Inferior parietal cortex (tissue), 1 donor: ENCODE measurements around the gene OGFOD2.

Experiments used
- DNase-seq: peaks from one replicate; pipeline ENCODE4 v3.0.0-alpha.2; 2016; ENCODE audit errors: extremely low spot score

OGFOD2 gene

DNA sequence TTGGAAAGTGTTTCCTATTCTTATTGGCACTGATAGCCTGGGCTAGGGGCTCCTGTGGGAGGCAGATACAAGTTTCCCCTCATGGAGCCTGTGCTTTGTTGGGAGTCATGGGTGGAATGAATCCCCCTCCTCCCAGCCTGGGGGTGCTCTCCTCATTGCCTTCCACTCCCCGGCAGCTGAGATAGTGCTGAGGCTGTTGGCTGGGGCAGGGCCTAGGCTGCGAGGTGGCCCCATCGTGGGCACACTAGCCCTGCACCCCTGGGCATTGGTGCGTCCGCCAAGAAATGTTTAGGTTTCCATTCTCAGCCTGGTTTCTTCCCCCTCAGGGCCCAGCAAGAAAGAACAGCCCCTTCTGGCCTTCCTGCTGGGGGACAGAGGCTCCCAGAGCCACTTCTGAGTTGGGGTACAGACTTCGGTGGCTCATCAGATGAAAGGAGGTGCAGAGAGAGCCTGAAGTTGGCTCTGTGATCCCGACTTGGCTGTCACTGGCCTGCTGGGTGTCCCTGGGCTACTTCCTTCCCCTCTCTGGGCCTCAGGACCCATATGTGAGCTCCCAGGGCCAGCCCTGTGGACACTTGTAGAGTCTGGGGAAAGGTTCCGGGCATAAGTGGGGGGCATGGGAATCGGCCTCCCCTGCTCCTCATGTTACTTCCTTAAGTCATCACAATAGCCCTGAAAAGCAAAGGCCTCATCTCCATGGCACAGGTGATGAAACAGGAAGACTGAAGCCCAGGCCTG is 2.8 kb downstream of the OGFOD2 start:
- no peak for DNase-seq

DNA sequence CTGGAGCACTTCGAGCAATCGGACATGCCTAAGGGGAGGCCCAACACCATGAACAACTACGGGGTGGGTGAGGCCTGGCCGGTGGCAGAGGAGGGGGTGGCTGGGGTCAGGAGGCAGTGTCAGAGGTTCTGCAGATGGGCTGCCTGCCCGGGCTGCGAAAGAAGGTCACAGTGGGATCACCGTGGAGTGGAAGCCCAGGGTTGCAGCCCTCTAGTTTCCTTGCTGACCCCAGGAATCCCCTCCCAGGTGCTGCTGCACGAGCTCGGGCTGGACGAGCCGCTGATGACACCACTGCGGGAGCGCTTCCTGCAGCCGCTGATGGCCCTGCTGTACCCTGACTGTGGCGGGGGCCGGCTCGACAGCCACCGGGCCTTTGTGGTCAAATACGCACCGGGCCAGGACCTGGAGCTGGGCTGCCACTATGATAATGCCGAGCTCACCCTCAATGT is 3.5 kb downstream of the OGFOD2 start:
- DNase-seq, result no peak

DNA sequence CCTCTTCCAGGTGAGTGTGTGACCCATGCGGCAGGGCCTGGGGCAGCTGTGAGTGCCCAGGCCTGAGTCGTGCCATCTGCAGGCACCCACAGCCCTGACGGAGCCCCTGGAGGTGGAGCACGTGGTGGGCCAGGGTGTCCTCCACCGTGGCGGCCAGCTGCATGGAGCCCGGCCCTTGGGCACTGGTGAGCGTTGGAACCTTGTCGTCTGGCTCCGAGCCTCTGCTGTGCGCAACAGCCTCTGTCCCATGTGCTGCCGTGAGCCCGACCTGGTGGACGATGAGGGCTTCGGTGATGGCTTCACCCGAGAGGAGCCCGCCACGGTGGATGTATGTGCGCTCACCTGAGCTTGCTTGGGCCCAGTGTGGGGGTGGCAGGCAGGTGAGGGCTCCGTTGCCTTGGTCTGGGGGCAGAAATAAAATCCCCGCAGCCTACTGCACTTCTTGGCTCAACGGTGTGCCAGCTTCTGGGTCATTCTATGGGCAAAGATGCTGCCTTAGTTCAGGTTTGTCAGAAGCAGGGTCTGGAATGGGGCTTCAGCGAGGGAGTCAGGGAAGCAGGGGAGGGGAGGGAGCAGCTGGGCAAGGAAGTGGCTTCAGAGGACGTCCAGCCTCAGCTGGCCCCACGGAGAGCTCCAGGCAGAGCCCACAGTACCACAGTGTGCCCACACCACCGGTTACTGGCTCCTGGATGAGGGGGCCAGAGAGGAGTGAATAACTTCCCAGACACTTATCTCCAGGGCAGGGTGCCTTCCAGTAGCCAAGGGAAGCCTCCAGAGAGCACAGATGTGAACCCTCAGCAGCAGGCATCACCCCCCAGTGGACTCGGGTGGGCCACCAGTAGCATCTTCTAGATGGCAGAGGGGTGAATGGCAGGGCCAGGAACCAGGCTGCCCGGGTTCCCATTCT is 4.2 kb downstream of the OGFOD2 start:
- DNase-seq, result no peak

DNA sequence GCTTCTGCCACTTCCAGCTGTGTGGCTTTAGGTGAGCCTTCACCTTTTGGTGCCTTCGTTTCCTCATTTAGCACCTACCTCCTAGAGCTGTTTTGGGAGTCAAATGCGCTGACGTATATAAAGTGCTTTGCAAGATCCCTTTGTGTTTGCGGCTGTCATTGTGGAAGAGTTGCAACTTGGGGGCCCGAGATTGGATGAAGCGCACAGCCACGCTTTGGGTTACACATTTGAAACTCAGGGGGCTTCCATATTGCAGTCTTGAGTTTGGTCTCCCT is 4.8 kb downstream of the OGFOD2 start:
- DNase-seq, result no peak

DNA sequence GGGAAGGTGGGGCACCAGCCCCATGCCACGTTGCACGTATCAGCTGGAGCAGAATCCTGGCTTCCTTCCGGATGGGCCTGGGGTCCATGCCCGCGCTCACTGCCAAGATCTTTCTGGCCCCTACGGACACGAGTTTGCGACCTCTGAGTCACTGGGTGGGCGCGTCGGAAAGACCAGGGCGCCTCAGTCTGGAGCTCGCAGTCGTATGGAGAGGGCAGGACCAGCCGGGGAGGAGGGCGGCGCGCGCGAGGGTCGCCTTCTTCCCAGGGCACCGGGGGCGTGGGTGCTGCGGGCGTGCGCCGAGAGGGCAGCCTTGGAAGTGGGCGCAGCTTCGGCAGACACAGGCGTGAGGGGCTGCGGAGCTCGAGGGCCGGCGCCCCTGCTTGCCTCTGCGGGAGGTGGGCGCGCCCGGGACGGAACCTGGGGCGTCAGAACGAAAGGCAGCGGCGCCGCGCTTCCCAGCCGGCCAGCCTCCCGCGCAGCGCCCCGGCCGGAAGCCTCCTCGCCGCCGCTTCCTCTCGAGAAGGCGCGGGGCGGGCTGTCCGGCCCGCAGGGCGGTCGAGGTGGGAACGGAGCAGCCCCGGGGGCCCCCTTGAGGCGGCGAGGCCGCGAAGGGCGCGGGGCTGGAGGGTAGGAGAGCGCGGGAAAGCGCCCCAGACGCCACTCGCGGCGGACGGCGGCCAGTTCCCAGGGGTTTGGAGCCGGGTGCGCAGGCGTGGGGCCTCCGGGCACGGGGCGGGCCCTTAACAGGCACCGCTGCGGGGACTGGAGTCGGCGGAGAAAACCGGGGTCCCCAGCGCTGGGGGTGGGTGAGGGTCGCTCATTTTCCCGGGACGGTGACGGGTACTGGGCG is 5.4 kb downstream of the OGFOD2 start, which contains the start of gene ARL6IP4:
TSS of gene ARL6IP4 (plus strand) at position 499 of the 853 bp plus-strand sequence. CDS start 459 bp downstream, outside the sequence.
- DNase-seq, result peak; percentile 64

DNA sequence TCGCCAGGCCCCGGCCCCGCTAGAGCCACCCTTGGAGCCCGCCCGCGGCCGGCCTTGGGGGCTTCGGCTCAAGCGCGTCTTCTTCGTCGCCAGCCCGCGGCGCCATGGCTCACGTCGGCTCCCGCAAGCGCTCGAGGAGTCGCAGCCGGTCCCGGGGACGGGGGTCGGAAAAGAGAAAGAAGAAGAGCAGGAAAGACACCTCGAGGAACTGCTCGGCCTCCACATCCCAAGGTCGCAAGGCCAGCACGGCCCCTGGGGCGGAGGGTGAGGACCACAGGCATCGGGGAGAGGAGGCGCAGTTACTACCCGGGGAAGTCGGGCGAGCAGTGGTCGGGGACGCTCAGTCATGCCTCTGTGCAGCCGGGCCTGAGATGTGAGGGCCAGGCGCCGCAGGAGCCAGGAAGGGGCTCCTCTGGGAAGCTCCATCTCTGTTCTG is 6.0 kb downstream of the OGFOD2 start:
- no peak for DNase-seq

DNA sequence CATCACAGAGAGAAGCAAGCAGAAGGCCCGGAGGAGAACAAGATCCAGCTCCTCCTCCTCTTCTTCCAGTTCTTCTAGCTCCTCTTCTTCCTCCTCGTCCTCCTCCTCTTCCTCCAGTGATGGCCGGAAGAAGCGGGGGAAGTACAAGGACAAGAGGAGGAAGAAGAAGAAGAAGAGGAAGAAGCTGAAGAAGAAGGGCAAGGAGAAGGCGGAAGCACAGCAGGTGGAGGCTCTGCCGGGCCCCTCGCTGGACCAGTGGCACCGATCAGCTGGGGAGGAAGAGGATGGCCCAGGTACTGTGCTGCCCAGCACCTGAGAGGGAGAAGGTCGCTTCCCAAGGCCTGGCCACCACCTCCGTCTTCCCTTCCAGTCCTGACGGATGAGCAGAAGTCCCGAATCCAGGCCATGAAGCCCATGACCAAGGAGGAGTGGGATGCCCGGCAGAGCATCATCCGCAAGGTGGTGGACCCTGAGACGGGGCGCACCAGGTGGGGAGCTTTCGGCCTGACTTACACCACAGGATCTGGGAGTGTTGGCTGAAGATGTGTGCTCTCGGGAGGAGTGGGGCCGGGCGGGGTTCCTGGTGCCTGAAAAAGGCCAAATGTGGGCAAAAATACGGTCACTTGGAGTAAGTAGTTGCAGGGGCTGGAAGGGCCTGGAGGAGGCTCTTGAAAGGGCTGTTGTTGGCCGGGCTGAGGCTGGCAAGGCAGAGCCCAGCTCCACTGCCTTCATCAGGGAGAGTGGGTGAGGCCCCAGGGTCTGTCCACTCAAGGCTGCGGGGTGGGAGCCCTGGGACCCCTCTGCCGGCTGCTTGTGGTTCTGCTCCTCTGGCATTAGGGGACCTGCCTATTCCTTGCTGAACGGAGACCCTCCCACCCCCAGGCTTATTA is 6.8 kb downstream of the OGFOD2 start:
- no peak for DNase-seq

DNA sequence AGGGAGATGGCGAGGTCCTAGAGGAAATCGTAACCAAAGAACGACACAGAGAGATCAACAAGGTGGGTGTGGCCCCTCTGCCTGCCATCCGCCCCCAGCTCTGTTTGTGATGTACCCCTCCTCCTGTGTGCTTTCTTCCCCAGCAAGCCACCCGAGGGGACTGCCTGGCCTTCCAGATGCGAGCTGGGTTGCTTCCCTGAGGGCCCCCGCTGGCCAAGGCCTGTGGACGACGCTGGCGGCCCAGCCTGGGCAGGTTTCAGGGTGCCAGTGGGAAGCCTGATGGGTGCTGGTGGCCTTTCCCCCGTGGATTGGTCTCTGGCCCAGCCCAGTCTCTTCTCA is 7.4 kb downstream of the OGFOD2 start:
- no peak for DNase-seq

DNA sequence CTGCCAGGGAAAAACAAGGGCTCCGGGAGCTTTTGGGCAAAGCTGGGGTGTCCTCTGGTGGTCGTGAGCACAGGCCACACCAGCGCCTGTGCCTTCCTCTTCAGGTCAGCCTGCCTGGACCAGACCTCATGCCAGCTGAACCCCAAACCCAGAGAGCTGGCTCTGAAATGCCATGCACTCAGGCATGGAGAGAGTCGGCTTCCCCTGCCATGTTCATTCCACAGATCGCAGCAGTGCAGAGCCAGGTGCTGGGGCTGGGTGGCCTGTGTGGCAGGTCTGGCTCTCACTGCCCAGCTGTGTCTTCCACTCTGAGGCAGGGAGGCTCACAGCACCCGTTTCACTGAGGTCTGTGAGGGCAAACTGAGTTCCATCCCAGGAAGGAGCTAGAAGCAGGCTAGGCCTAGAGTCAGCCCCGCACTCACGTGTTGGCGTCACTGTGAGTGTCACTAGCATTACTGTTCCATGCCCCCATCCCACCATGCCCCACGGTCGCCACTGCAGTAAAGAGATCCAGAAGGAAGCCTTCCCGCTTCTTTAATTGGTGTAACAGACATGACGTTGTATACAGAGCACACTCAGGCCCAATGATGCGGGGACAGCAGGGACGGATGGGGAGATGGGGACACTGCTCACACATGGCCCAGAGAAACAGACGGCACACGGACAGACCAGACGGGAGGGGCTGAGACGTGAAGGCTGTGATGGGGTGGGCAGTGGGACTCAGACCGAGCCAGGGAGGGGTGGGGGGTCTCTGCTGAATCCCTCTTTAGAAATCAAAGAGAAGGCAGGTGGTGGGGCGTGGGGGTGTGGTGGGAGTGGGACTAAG is 8.1 kb downstream of the OGFOD2 start:
- DNase-seq, result no peak

DNA sequence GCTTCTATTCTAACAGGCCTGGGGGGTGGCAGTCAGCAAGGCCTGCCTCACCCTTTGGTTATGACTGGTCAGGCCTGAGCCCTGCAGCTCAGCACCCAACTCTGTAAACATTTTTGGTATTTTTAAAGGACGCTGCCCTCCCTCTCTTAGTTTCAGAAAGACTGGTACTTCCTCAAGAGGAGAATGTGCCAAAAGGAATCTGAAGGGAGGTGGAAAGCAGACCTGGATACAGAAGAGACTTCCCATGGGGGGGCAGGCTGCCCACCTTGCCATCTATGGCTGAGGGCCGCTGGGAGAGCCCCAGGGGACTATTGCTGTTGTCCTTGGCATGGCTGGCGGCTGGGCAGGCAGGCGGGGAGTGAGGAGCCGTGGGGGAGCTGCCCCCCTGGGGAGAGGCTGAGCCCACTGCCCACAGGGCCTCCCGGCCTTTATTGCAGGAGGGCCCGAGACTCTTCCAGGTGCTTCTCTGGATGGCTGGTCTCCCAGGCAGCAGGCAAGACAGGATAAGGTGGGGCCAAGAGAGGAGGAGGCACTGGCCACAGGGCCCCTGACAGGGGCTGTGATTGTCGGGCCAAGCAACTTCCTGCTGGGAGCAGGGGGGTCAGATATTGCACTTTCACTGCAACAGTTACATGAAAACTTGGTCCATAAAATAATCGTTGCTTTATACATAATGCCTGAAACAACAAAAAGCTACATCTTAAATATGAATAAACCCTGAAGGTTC is 8.9 kb downstream of the OGFOD2 start:
- DNase-seq, result no peak

DNA sequence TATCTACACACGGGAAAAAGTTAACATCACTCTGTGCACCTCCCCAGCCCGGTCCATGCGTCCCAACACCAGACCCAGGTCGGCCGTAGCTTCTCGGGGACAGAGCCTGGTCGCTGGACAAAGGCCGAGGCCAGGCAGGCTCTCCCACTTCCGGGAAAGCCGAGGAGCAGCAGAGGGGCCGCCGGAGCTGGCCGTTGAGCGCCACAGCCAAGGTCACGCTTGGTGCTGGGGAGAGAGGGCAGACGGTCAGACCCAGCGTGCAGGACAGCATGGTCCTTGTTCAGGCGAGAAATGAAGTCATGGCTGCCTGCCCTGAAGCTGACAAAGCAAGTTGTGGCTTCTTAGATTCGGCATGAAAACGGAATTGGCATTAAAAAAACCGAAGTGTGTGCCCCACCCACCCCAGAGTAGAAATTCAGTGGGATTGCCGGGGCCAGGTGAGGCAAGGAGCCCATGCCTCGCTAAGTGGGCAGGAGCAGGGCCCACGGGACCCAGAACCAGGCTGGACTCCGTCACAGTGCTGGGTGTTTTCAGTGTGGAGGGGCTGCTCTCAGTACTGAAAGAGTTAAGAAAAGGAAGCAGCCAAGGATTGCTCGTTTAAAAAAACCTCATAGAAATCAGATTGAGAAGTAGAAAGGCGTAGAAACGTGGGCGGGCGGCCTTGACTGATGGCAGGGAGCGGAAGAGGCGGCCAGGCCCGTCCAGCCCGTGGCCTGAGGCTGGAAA is 9.7 kb downstream of the OGFOD2 start:
- no peak for DNase-seq

DNA sequence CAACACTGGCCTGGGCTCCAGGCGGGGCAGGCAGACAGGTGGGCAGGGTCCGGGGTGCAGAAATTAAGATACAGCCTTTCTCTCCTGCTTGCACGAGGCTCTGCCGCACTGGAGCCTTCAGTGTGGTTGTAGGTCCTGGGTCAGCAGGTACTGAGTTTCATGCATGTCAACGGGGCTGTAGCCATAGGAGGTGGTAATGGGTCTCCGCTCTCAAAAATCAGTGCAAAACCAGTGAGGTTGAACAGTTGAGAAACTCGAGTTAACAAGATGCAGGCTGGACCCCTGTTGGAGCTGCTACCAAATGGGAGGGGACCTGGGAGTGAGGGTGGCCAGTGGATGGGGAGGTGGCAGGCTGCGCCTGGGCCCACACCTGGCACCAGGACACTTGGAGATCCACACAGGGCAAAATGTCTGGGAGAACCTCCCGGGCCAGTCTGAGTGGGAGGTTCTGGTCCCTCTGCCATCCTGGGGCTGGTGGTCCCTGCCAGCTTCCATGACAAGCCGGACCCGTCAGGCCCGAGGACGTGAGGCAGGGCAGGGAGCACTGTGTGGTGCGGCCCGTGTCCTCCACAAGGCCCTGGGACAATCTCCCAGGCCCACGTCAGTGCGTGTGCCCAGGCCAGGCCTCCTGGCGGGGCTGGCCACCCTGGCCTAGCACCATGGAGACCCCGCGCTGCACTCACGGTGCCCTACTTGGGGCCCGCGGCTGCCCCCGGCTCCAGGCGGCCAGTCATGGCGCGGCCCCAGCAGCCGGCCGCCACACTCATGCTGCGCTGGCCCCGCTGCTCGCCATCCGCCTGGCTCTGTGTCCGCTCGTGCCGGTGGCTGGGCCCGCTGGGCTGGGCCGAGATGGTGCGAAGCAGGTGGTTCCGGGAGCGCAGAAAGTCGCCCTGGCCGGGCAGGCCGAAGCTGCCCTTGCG is 10.6 kb downstream of the OGFOD2 start:
- DNase-seq, result no peak

DNA sequence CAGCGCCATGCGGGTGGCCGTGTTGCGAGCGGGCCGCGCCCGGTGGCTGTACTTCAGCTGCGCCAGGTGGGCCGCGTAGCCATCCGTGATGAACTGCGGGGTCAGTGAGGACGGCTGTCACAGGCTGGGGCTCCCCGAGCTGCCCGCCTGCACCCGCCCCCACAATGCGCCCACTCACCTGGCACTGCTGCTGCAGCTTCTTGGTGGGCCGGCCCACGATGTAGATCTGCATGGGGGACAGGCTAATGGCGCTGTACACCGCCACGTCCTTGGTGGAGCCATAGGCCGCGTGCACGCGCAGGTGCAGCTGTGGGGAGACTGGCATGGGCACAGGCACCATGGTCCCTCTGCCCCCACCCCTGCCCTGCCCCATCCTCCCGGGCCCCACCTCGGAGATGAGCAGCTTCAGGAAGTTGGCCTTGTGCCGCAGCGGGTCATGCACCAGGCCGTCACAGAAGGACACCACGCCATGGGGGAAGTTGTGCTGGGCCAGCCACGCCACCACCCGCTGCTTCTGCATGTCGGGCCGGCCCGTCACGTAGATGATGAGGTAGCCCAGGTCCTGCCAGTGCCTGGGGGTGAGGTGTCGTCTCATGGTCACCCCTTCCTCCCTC is 11.3 kb downstream of the OGFOD2 start:
- no peak for DNase-seq

DNA sequence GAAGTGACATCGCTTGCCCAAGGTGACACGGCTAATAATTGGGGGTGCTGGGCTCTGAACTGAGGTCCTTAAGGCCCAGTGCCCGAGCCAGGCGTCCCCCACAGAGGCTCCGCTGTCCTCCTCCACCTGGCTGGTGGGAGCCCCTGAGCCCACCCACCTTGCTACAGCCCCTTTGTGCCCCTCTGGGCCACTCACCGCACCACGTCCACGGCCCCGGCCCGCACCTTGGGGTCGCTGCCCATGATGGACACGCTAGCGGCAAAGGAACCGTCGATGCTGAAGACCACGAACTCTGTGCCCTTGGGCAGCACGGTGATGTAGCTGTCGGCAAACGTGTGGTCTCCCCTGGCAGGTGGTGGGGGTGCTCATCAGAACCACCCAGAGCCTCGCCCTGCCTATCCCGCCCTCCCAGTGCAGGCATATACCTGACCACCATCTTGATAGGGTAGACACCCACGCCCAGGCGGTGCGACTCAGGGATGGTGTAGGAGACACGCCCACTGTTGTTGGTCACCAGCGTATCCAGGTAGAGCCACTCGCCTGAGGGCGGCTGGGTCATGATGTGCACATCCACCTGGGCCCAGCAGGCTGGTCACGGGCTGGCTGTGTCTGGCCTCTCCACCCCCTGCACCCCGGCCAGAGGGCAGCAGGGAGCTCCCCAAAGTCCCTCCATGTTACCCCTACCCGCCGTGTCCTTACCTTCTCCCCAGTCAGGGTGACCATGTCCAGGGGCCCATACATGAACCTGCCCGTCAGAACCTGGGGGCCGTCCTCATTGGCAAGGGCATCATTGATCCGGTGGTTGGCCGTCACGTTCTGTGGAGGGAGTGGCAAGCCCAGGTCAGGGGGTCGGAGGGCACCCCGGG is 12.3 kb downstream of the OGFOD2 start:
- DNase-seq, result no peak

DNA sequence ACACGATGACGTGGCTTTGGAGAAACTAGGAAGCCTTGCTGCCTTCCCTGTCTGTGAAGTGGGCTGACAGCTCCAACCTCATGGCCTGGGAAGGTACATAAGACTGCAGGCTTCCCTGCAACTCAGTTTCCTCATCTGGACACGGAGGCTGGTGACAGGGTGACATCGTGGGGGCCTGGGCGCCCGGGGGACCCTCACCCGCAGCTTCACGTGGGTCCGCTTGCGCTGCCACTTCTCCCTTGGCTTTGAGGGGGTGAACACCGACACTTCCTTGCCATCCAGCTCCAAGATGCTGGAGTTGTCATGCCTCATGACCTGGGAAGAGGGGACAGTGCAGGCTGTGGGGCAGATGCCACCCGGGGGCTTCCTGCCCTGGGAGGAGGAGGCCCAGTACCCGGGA is 13.0 kb downstream of the OGFOD2 start:
- DNase-seq, result no peak

DNA sequence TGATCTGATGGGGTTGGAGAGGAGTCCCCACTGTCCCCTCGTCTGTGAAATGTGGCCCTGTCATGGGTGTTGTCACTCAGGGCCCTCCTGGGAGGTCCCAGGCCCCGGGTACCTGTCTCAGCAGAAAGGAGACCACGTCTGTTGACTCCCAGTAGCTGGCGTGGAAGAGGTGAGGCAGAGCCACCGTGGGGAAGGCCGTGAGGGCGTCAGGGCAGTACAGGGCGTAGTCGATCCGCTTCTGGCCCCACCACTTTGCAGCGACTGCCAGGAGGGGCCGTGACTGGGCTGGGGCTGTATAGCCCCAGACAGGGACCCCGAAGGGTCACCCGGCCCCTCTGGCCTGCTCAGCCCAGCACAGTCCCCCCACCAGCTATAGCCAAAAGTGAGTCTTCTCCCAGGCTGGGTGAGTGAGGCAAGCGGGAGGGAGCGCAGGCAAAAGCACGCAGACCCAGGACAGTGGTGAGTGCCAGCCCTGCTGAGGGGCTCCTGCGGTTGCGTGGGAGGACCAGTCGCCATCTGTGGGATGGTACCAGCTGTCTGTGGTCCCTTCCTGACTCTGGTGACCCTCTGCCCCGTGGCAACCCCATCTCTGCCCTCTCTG is 13.7 kb downstream of the OGFOD2 start:
- no peak for DNase-seq
